ENCODE measurements around the gene TNIP2.
A peak's percentile ranks its signal among the peaks of the same experiment; 100 is the strongest.
"Not testable (repeated sequence)": the region's sequence is repeated elsewhere in the genome, so short reads cannot be mapped to it uniquely, and the experiment has no call there.

TNIP2 gene

DNA sequence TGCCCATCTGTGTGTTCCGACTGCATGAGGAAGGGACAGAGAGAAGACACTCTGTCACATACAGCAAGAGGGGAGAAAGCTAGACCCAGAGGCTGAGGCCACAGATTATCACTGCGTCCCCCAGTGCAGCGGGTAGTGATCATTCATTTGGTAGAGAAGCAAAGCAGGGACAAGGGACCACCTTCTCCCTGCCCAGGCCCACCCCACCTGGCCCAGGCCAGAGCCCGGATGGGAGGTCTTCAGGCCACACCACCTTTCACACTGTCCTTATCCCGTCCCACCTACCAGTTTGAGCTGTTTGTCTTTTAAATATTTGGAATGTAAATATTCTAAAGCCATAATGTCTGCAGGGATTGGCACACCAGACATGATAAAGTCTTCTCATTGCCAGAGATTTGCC lies 10.6 kb downstream of the TNIP2 start:
- DNase-seq (ENCODE audit: low spot score), result no peak

DNA sequence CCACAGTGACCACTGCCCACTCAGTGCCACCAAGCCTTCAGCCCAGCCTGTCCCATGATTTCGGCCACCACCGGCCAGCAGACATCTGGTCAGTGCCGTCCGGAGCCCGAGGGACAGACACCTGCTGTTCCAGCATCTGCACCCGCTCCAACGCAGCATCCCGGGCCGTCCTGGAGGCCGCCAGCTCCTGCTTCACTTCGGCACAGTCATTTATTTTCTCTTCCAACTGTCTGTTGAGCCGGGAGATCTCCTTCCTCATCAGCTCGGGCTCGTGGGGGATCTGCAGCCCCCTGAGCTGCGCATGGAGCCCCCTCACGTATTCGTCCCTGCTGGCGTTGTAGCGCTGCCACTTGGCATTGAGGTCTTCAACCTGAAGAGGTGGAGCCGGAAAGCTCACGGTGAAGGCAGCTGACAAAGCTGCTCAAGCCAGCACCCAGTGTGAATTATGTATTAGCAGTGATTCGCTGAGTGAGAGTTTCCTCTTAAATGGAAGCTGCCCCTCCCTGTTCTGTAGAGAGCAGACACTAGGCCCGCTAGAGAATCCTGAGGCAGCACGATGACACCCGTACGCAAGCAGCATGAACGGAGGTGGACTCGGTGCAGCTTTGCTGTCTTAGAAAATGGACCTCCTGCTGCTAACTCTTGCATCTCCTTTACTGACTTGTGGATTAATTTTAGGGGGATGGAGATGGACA lies 11.4 kb downstream of the TNIP2 start:
- DNase-seq (ENCODE audit: low spot score), result no peak

DNA sequence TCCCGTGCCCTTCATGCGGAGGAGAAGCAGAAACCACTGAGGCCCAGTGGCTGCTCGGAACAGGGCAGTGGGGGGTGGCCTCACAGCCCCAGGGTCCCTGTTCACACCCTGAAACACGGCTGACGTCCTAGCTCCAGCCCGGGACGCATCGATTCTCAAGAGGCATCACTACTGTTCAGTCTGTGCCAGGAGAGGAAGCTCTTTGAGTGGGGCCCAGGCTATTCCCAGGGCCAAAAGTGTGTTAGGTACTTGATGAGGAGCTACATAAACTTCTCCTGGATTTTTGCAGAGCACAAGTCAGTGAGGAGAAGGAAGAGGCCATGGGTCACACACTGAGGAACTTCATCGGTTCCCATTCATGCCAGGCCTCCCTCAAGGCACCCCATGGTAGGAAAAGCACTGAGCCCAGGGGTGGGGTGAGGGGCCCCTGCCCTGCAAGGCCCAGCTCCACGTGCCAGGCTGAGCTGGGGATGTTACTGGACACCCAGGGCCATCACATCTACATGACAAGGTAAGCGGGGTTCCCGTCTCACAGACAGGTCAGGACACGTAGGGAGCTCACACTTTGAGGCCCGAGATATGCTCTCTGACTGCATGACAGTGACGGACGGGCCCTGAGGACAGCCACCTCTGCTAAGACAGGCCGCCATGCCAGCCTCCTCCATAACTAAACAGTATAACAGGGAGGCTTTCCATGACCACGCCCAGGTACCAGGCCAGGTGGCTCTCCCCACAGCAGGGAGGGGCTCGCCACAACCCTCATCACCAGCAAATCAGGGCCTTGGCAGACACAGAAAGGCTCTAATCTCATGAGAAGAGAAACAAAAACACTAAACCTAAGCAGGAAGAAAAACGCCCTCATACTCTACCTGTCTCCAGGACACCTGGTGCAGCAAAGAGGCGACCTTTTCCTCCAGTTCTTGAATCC lies 12.4 kb downstream of the TNIP2 start:
- DNase-seq (ENCODE audit: low spot score), result no peak

DNA sequence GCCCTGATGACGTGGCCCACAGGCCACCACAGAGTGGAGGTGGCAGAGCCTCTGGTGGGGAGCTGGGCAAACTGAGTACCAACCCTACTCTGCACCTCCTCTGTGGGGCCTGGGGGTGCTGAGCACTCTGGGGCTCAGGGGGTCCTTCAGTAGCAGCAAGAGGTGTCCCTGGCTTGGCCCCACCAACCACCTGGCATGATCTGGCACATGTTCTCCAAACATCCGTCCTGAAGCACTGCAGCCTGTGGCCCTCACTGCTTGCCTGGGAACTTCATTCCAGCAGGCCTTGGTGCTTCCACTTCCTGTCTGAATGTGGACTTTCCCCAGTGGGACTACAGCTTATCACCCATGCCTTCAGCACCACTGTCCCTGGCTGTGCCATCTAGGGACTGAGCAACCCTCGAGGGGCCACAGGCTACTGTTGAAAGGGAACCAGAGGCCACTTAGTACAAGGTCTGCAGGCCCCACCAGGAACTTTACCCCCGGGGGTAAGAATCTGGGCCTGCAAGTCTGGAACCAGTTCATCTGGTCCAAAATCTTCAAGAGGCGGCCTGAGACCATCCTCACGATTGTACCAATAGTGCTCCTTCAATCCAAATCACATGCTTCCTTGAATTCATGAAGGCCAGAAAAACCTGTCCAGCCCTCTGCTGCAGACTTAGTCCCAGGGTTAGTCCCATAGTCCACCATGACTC lies 13.2 kb downstream of the TNIP2 start:
- DNase-seq (ENCODE audit: low spot score), result no peak

GRCh38 chr4:2742081-2742822 lies 13.9 kb downstream of the TNIP2 start:
- DNase-seq (ENCODE audit: low spot score), result no peak

GRCh38 chr4:2741626-2742025 lies 14.5 kb downstream of the TNIP2 start:
- peak; percentile 20 for DNase-seq (ENCODE audit: low spot score)

GRCh38 chr4:2738296-2738695 lies 17.8 kb downstream of the TNIP2 start:
- not testable (repeated sequence) for DNase-seq (ENCODE audit: low spot score)

GRCh38 chr4:2735869-2736268 lies 20.3 kb downstream of the TNIP2 start:
- no peak for DNase-seq (ENCODE audit: low spot score)

GRCh38 chr4:2734612-2735011 lies 21.5 kb downstream of the TNIP2 start:
- DNase-seq (ENCODE audit: low spot score), result no peak

DNA sequence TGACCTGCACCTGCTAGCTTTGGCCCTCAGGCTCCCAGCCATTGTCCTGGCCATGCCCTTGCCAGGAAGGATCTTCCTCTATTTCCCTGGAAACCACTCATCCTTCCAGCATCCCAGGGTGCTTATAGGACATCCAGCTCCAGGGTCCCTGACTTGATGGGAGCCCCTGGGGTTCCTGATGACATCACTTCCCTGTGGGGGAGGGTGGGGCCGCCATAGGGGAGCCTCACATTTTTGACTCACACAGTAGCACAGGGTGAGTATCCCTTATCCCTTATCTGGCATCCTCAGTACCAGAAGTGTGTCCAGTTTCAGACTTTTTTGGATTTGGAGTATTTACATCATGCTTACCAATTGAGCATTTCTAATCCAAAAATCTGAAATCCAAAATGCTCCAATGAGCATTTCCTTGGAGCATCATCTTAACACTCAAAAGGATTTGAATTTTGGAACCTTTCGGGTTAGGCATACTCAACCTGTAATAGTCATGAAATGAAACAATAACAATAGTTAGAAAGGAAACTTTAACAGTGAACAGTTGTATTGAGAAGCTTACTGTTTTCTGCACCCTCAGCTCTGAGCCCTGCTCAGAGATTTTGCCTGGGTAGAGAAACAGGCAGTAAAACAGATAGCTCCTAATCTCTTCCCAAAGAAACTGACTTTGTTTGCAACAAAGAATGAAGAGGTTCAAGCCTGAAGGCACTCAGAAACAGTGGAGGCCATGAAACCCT lies 22.1 kb downstream of the TNIP2 start:
- no peak for DNase-seq (ENCODE audit: low spot score)

- DNase-seq (ENCODE audit: low spot score), result no peak
Measured at GRCh38 chr4:2733001-2733843, 22.9 kb downstream of the TNIP2 start.

DNA sequence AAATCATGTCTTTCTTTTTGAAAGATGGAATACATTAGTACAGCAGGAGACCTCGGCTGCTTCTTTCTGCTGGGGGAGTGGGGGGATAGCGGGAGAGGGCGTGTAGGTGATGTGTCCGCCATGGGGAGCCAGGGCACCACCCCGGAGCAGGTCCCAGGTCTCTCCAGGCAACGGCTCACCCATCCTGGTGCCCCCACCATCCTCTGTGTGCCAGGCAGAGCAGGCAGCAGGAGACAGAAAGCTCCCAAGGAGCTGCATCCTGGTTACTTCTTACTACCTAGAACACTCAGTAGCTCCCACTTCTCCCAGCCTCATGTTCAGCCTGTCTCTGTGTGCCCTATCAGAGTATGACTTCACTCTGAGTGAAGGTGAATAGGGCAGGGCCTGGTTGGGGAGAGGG lies 23.6 kb downstream of the TNIP2 start:
- no peak for DNase-seq (ENCODE audit: low spot score)

DNA sequence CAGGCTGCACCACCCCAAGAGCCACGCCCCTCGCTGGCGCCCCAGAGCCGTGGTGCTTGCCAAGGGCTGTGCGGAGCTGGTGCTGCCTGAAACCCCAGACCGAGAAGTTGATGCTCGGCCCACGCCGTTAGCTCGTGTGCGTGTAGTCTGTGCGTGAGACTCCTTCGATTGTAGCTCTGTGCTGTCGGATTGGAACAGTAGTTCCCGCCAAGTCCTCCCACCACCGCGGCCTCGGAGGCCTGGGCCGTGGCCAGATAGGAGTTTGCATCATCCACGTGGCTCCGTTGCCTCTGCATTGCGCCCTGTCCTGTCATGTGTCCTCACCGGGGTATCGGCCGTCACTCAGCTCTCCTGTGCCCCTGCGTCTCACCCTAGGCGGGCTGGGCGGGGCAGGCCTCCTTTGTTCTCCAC lies 24.2 kb downstream of the TNIP2 start:
- no peak for DNase-seq (ENCODE audit: low spot score)

- no peak for DNase-seq (ENCODE audit: low spot score)
Measured at GRCh38 chr4:2729533-2729875, 26.6 kb downstream of the TNIP2 start.

DNA sequence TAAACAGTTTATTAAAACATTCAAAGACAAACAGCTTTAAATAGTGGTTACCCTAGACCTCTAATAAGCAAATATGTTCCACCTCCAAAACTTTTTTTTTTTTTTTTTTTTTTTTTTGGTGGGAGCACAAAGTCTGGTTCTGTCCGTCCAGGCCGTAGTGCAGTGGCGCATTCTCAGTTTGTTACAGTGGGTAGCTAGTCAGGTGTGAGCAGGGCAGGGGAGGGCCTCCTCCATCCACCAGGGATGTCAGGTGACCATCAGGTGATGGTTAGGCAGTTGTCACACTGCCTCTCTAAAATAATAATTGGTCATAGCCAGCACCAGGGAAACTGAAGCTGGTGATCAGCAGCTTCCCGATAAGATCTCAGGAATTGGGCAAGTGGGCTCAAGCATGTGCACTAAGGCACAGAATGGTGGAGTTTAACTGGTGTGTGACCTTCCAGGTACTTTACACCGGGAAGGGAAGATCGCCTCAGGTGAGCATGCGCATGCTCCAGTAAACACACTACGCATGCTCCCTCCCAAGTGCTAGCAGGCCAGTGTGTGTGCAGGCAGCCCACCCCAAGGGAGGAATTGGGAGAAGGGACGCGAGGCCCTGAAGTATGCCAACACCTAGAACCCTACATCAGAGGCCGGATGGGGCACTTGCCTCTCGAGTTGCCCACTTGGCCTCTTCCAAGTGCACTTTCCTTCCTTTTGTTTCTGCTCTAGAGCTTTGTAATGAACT lies 27.2 kb downstream of the TNIP2 start:
- DNase-seq (ENCODE audit: low spot score), result no peak

DNA sequence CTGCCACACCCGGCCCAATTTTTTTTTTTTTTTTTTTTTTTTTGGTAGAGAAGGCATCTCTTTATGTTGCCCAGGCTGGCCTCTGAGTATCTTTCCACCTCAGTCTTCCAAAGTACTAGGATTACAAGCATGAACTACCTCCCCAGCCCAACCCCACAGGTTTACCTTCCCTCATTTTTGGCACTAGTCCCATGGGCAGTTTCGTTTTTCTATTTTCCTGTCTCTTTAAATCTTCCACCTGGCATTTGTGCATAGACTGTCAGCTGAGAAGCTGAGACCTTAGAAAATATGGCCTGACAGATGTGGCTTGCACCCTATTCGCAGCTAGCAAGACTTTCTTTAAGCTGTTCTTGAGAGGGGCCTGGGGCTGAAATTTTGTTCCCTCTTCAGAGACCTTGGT lies 27.9 kb downstream of the TNIP2 start:
- DNase-seq (ENCODE audit: low spot score), result no peak

- DNase-seq (ENCODE audit: low spot score), result not testable (repeated sequence)
Measured at GRCh38 chr4:2726881-2727280, 29.3 kb downstream of the TNIP2 start.

DNA sequence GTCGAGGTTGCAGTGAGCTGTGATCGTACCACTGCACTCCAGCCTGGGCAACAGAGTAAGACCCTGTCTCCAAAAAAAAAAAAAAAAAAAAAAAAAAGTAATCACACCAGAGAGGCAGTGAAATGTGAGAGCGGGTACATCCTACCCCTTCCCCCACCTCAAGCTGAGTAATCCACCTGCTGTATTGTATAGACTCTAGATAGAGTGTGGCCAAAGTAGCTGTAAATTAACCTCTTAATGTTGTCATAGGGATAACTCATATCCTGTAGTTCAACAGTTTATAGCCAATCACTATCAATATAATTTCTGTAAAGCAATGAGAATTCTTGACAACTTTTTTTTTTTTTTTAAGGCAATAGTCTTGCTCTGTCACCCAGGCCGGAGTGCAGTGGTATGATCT lies 30.8 kb downstream of the TNIP2 start:
- DNase-seq (ENCODE audit: low spot score), result no peak

- DNase-seq (ENCODE audit: low spot score), result no peak
Measured at GRCh38 chr4:2723751-2724150, 32.4 kb downstream of the TNIP2 start.

DNA sequence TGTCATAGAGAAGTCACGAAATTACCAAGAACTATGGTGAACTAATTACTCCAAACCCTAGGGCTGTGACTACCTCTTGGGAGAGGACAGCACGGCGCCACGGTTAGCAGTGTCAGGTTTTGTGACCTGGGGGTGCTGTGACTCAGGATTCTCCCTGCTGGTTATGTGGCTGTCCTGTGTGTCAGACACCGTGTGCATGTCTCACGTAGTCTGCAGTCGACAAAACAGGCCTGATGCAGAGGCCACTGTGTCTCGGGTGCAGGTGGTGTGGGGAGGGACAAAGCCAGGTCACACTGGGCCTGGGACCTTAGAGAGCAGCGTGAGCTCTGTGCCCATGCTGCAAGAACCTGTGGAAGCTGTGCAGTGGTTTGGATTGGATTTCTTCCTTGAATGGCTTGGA lies 34.1 kb downstream of the TNIP2 start:
- no peak for DNase-seq (ENCODE audit: low spot score)
